Measurements from ENCODE around the gene EDEM1. TPM values are rescaled to one million over a fixed set of nuclear protein-coding genes. Genes with fewer than 3 reads are reported as not detected.

EDEM1 gene
- total RNA-seq, 1 experiment from 2014 or later: 22.4 TPM

DNA sequence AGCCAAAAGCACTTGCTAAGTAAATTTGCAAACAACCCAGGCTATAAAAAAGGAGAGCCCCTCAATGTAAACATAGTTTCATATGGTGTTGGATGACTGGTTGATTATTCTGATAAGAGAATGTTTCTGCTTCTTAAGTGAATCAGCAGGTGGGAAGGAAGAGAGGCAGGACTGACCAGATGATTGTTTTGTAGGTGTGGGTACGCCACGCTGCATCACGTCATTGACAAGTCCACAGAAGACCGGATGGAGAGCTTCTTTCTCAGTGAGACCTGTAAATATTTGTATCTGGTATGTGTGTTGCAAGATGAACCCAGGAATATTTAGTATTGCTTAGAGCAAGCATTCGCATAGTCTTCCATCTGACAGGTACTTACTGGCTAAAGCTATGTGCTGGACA is 23.4 kb downstream of the EDEM1 start:
- no peak for DNase-seq (ENCODE audit: low spot score)

GRCh38 chr3:5212628-5213573 is 25.4 kb downstream of the EDEM1 start:
- CTCF ChIA-PET: interaction anchor here (1.0 kb wide), 1 partner anchor 16 kb away, joined by 5 read pairs; no protein-coding TSS in a partner anchor
- DNase-seq (ENCODE audit: low spot score): peak; percentile 26
- Mint-ChIP-seq H3K4me3 (peak overlapping the region; percentile 39), H3K27me3 (ENCODE audit: low read depth) (no peaks in the 10 kb centered on the region), H3K27ac (peak overlapping the region; percentile 92), H3K36me3 (peaks cover 80% of the 10 kb centered on the region), H3K4me1 (peaks cover 51% of the 10 kb centered on the region), H3K9me3 (no peaks in the 10 kb centered on the region)
- POLR2A ChIA-PET: interaction anchor here (0.6 to 1.0 kb wide), 2 partner anchors 15 to 1963 kb away, joined by 3 to 4 read pairs; no protein-coding TSS in a partner anchor
- peak; percentile 76 for ATAC-seq
- TF ChIP-seq, protein P1, sequence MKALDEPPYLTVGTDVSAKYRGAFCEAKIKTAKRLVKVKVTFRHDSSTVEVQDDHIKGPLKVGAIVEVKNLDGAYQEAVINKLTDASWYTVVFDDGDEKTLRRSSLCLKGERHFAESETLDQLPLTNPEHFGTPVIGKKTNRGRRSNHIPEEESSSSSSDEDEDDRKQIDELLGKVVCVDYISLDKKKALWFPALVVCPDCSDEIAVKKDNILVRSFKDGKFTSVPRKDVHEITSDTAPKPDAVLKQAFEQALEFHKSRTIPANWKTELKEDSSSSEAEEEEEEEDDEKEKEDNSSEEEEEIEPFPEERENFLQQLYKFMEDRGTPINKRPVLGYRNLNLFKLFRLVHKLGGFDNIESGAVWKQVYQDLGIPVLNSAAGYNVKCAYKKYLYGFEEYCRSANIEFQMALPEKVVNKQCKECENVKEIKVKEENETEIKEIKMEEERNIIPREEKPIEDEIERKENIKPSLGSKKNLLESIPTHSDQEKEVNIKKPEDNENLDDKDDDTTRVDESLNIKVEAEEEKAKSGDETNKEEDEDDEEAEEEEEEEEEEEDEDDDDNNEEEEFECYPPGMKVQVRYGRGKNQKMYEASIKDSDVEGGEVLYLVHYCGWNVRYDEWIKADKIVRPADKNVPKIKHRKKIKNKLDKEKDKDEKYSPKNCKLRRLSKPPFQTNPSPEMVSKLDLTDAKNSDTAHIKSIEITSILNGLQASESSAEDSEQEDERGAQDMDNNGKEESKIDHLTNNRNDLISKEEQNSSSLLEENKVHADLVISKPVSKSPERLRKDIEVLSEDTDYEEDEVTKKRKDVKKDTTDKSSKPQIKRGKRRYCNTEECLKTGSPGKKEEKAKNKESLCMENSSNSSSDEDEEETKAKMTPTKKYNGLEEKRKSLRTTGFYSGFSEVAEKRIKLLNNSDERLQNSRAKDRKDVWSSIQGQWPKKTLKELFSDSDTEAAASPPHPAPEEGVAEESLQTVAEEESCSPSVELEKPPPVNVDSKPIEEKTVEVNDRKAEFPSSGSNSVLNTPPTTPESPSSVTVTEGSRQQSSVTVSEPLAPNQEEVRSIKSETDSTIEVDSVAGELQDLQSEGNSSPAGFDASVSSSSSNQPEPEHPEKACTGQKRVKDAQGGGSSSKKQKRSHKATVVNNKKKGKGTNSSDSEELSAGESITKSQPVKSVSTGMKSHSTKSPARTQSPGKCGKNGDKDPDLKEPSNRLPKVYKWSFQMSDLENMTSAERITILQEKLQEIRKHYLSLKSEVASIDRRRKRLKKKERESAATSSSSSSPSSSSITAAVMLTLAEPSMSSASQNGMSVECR (CRISPR knock-in tag; IDR thresholded peaks at IDR 0.05; ENCODE audit: borderline replicate concordance): no peak
- TF ChIP-seq MXD4 (CRISPR knock-in tag; IDR thresholded peaks at IDR 0.05; ENCODE audit: borderline replicate concordance) (no peak), FOXK1 (CRISPR knock-in tag; IDR thresholded peaks at IDR 0.05) (no peak), TCF7 (CRISPR knock-in tag; IDR thresholded peaks at IDR 0.05; ENCODE audit: low read depth) (no peak), MYBL2 (CRISPR knock-in tag; IDR thresholded peaks at IDR 0.05) (no peak), CREB1 (CRISPR knock-in tag; IDR thresholded peaks at IDR 0.05) (no peak), TEAD4 (CRISPR knock-in tag; IDR thresholded peaks at IDR 0.05) (no peak)
- TF ChIP-seq, protein P2, sequence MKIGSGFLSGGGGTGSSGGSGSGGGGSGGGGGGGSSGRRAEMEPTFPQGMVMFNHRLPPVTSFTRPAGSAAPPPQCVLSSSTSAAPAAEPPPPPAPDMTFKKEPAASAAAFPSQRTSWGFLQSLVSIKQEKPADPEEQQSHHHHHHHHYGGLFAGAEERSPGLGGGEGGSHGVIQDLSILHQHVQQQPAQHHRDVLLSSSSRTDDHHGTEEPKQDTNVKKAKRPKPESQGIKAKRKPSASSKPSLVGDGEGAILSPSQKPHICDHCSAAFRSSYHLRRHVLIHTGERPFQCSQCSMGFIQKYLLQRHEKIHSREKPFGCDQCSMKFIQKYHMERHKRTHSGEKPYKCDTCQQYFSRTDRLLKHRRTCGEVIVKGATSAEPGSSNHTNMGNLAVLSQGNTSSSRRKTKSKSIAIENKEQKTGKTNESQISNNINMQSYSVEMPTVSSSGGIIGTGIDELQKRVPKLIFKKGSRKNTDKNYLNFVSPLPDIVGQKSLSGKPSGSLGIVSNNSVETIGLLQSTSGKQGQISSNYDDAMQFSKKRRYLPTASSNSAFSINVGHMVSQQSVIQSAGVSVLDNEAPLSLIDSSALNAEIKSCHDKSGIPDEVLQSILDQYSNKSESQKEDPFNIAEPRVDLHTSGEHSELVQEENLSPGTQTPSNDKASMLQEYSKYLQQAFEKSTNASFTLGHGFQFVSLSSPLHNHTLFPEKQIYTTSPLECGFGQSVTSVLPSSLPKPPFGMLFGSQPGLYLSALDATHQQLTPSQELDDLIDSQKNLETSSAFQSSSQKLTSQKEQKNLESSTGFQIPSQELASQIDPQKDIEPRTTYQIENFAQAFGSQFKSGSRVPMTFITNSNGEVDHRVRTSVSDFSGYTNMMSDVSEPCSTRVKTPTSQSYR (CRISPR knock-in tag; IDR thresholded peaks at IDR 0.05): no peak
- TF ChIP-seq, protein P3, sequence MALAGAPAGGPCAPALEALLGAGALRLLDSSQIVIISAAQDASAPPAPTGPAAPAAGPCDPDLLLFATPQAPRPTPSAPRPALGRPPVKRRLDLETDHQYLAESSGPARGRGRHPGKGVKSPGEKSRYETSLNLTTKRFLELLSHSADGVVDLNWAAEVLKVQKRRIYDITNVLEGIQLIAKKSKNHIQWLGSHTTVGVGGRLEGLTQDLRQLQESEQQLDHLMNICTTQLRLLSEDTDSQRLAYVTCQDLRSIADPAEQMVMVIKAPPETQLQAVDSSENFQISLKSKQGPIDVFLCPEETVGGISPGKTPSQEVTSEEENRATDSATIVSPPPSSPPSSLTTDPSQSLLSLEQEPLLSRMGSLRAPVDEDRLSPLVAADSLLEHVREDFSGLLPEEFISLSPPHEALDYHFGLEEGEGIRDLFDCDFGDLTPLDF (CRISPR knock-in tag; IDR thresholded peaks at IDR 0.05): no peak

More for the DNA sequence above, 23.4 kb downstream of the EDEM1 start:
- TF ChIP-seq RELA (CRISPR knock-in tag; IDR thresholded peaks at IDR 0.05; ENCODE audit: borderline replicate concordance) (no peak), TCF7 (CRISPR knock-in tag; IDR thresholded peaks at IDR 0.05; ENCODE audit: low read depth) (no peak), EMX1 (CRISPR knock-in tag; IDR thresholded peaks at IDR 0.05) (no peak), ETV6 (CRISPR knock-in tag; IDR thresholded peaks at IDR 0.05) (no peak), MYBL2 (CRISPR knock-in tag; IDR thresholded peaks at IDR 0.05) (no peak), ZBTB43 (CRISPR knock-in tag; IDR thresholded peaks at IDR 0.05) (no peak), CBFB (CRISPR knock-in tag; IDR thresholded peaks at IDR 0.05; ENCODE audit: low read depth) (no peak)
- TF ChIP-seq, protein P4, sequence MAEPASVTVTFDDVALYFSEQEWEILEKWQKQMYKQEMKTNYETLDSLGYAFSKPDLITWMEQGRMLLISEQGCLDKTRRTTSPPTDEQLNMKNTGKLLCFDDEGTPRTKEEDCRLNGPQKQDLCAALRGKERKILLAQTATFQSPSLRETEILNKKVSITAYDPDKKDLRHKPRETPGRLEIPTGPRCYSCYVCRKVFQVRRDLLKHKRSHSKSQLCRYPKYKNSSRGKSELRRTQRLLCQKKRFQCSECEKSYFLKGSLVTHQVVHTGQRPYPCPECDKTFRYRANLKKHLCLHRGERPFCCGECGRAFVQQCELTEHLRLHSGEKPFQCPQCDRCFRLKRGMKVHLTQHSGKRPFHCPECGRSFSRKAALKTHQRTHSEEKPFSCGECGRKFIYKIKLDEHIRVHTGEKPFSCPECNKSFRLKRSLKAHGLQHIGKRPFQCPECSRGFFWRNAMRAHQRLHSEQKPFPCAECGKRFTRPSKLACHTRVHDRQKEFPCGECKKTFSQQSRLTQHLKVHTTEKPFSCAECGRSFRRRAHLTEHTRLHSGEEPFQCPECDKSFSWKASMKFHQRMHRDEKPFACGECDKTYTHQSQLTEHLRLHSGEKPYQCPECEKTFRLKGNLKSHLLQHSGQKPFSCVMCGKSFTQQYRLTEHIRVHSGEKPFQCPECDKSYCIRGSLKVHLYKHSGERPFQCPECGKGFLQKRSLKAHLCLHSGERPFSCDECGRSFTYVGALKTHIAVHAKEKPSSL (CRISPR knock-in tag; conservative IDR thresholded peaks at IDR 0.05): no peak
- CTCF ChIA-PET: no interaction called here
- POLR2A ChIA-PET: no interaction called here
- Mint-ChIP-seq H3K4me3 (no peak overlapping the region), H3K27me3 (ENCODE audit: low read depth) (no peaks in the 10 kb centered on the region), H3K4me1 (peaks cover 39% of the 10 kb centered on the region), H3K9me3 (no peaks in the 10 kb centered on the region), H3K36me3 (peaks cover 85% of the 10 kb centered on the region), H3K27ac (0 out of 2 replicates have a peak overlapping the region, but pooled peaks have one; percentile 92)
- ATAC-seq: no peak

Data from WTC11 (cell line).